Measurements from ENCODE around the gene CNOT2.

DNA sequence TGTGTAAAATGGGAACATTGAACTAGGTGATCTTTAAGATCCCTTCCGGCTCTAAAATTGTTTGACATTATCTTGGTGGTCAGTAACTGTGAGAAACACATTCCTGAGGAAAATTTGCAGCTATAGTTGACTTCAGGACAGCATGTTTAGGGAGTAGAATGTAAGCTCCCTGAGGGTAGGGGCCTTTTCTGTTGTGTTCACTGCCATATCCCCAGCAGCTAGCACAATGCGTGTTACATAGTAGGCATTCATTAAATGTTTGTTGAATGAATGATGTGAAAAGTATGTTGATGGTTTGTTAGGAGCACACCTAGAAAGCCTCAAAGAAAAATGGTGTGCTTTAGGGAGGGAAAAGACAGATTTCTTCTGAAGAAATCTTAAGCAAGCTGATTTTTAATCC is 84.3 kb downstream of the CNOT2 start:
- TF ChIP-seq CTCF (IDR thresholded peaks at IDR 0.05; ENCODE audit: poor library complexity) = no peak
- TF ChIP-seq EZH2 (IDR thresholded peaks at IDR 0.05; ENCODE audit: borderline replicate concordance) = no peak
